Mucosa of descending colon (tissue), 3 donors: ENCODE measurements around the gene LDLRAD4. TPM values are rescaled to one million over a fixed set of nuclear protein-coding genes. Genes with fewer than 3 reads are reported as not detected.

Experiments
- ATAC-seq: fragments of 200-7000 bp; cut with Tn5 transposase; one replicate; pipeline ENCODE4 v1.9.1; 2020; ENCODE audit warnings: mild to moderate bottlenecking, moderate library complexity
- DNase-seq, 3 donors: peaks; one replicate each; pipeline ENCODE4 v3.0.0-alpha.2; 2020
- H3K36me3 ChIP-seq: fragments of 200-600 bp; one replicate; pipeline ENCODE4 v1.8.0; 2021; ENCODE audit warnings: low read depth, mild to moderate bottlenecking
- H3K4me1 ChIP-seq: fragments of 200-600 bp; one replicate; pipeline ENCODE4 v1.8.0; 2021; ENCODE audit warnings: low read depth, mild to moderate bottlenecking
- H3K4me3 ChIP-seq: fragments of 200-600 bp; one replicate; pipeline ENCODE4 v1.8.0; 2021; ENCODE audit warnings: mild to moderate bottlenecking
- H3K9me3 ChIP-seq: fragments of 200-600 bp; one replicate; pipeline ENCODE4 v1.8.0; 2021; ENCODE audit warnings: mild to moderate bottlenecking
- CTCF ChIP-seq: fragments of 200-600 bp; IDR thresholded peaks from one replicate; pipeline ENCODE4 v1.8.0; 2022; ENCODE audit warnings: antibody characterized with exemption, mild to moderate bottlenecking
- intact Hi-C, 2 donors: fragments of 100-400 bp; cut with DNase I in 1 of 2; cut with micrococcal nuclease in 1 of 2; formaldehyde crosslinking; loops; one replicate each; pipeline versions ENCODE4 v1.11.0 to v1.11.1; 2022; cut with DNase I, micrococcal nuclease
- total RNA-seq, 3 donors: library from RNA; stranded (reverse); fragmentation: NEBNext Ultra II Directional in 2 of 3; extraction: Animal tissue kit (Norgen Biotek cat#: 25700) in 2 of 3; gene quantifications; one replicate each; pipeline versions ENCODE4 v1.2.1 to v1.2.4, GENCODE V29; 2021 to 2023
- donor health status: DM: no; HTN: no; CAD: no; lungs with moderate emphysema.
- donor health status: DM: no; HTN: no; CAD: no.
- donor health status: DM: no; HTN: yes; CAD: no.

LDLRAD4 gene
- total RNA-seq, 3 donors from 2014 or later, result 36.8 to 41.0 (median 37.4) TPM

DNA sequence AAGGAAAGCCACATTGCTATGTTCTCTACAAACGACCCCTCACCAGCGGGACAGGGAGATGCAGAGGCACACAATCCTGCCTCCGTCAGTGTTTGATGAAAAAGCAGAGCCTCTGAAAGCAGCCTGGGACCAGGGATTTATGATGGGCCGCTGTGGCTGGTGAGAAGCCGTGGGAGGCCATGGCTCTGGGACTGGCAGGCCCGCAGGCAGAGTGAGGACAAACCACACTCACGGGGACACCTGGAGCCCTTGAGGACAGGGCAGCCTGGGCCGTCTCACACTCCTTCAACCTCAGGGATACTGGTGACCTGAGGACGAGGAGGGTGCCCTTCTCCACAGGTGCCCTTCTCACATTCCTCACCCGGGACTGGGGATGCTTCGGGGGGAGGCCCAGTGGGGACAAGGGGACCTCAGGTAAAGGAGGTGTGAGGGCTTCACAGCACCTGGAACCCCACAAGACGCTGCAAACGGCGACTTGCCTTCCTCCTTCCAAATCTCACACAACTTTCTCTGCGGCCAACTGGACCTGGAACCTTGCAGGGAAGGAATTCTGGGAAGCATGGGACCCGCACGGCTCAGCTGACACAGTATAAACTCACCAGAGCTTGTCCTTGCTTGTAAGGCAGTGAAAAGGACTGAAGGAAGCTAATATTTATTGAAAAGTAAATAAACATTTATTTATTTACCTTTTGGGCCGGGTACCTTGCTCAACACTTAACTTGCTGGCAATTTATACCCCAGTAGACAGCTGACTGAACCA, 5.3 kb upstream of the LDLRAD4 start:
- H3K36me3 ChIP-seq, result no peaks in the 10 kb centered on the region
- DNase-seq (no peak), ATAC-seq (no peak)
- TF ChIP-seq CTCF, result no peak
- H3K4me1 ChIP-seq, result peaks cover 10% of the 10 kb centered on the region
- intact Hi-C loops, result loop anchor here in 1 of 2 donors (10.0 kb wide), 1 partner anchor 322 kb away; no protein-coding TSS in a partner anchor
- no peak overlapping the region for H3K4me3 ChIP-seq
- H3K9me3 ChIP-seq, result no peaks in the 10 kb centered on the region

DNA sequence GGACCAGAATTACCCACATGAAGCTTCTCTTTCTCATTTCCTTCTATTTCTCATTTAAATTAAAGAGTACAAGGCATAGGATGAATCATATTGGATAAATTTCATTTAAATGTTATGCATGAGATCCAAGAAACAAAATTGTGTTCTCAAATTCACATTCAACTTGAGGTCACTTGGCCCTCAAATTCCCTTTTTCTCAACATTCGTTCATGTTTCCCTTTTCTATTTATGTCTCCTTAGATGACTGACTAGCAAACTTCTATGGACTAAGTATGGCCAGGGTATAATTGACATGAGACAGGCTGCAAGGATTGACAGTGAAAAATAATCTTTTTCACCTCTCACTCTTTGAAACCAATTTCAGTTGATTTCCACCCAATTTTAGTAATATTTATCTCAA, 4.0 kb upstream of the LDLRAD4 start:
- H3K4me3 ChIP-seq, result no peak overlapping the region

GRCh38 chr18:13216092-13216582, 2.4 kb upstream of the LDLRAD4 start:
- ATAC-seq (peak; percentile 79), DNase-seq (peak; percentile 87 to 90 (median 89))
- Histone ChIP-seq H3K4me3 (no peak overlapping the region), H3K4me1 (peaks cover 35% of the 10 kb centered on the region), H3K36me3 (no peaks in the 10 kb centered on the region), H3K9me3 (no peaks in the 10 kb centered on the region)
- peak; percentile 55 for TF ChIP-seq CTCF
- intact Hi-C loops, result loop anchor here (5.0 to 10.0 kb wide), 3 partner anchors 319 to 411 kb away; no protein-coding TSS in a partner anchor

More for the DNA sequence above, 4.0 kb upstream of the LDLRAD4 start:
- ATAC-seq (no peak), DNase-seq (no peak)
- Histone ChIP-seq H3K36me3 (no peaks in the 10 kb centered on the region), H3K9me3 (no peaks in the 10 kb centered on the region), H3K4me1 (peaks cover 20% of the 10 kb centered on the region)
- intact Hi-C loops, result loop anchor here (5.0 to 10.0 kb wide), 3 partner anchors 320 to 413 kb away; no protein-coding TSS in a partner anchor
- TF ChIP-seq CTCF, result no peak

- DNase-seq, result peak; percentile 52 to 73 (median 66)
- peak; percentile 51 for ATAC-seq
- TF ChIP-seq CTCF, result no peak
- peak overlapping the region; percentile 75 for H3K4me3 ChIP-seq
- H3K36me3 ChIP-seq, result no peaks in the 10 kb centered on the region
- peaks cover 42% of the 10 kb centered on the region for H3K4me1 ChIP-seq
- intact Hi-C loops, result loop anchor here (5.0 to 10.0 kb wide), 3 partner anchors 318 to 410 kb away; no protein-coding TSS in a partner anchor
- no peaks in the 10 kb centered on the region for H3K9me3 ChIP-seq
These were observed 1.7 kb upstream of the LDLRAD4 start for GRCh38 chr18:13216711-13217465.

GRCh38 chr18:13217466-13217961, 1.0 kb upstream of the LDLRAD4 start:
- ATAC-seq (peak; percentile 49), DNase-seq (peak; percentile 72 to 83 (median 73))
- peak overlapping the region; percentile 75 for H3K4me3 ChIP-seq
- intact Hi-C loops, result loop anchor here (5.0 to 10.0 kb wide), 3 partner anchors 317 to 410 kb away; no protein-coding TSS in a partner anchor
- peaks cover 49% of the 10 kb centered on the region for H3K4me1 ChIP-seq
- no peaks in the 10 kb centered on the region for H3K9me3 ChIP-seq
- H3K36me3 ChIP-seq, result no peaks in the 10 kb centered on the region
- TF ChIP-seq CTCF, result no peak
